ENCODE measurements around the gene MTA1. TPM values are rescaled to one million over a fixed set of nuclear protein-coding genes. Genes with fewer than 3 reads are reported as not detected.
A peak's percentile ranks its signal among the peaks of the same experiment; 100 is the strongest.

The MTA1 gene
- polyA plus RNA-seq, 1 of the 3 experiments (the other 2 are of a cell fraction): 96.3 TPM

GRCh38 chr14:105465209-105466031 is 45.8 kb downstream of the MTA1 start (continued):
- TF ChIP-seq REST (IDR thresholded peaks at IDR 0.05; ENCODE audit: low read depth, low read length) (no peak), RFX5 (IDR thresholded peaks at IDR 0.05; ENCODE audit: low read length) (no peak), MEF2A (IDR thresholded peaks at IDR 0.05; ENCODE audit: borderline replicate concordance, low read depth) (no peak), SMC3 (IDR thresholded peaks at IDR 0.05; ENCODE audit: low read depth, low read length) (no peak), ELF1 (IDR thresholded peaks at IDR 0.05) (no peak), JUND (IDR thresholded peaks at IDR 0.05) (no peak), CHD2 (IDR thresholded peaks at IDR 0.05; ENCODE audit: low read length, partially characterized antibody) (no peak), MXI1 (IDR thresholded peaks at IDR 0.05; ENCODE audit: low read depth, low read length) (no peak), SIN3A (IDR thresholded peaks at IDR 0.05; ENCODE audit: borderline replicate concordance, low read depth, low read length) (no peak), FOSL2 (IDR thresholded peaks at IDR 0.05; ENCODE audit: borderline replicate concordance, low read depth) (no peak), RXRA (IDR thresholded peaks at IDR 0.05; ENCODE audit: borderline replicate concordance, low read depth) (no peak)

GRCh38 chr14:105466531-105467248 is 47.1 kb downstream of the MTA1 start:
- ChIA-PET CTCF (interaction anchor here (0.6 to 8.1 kb wide), 5 partner anchors 17 to 71 kb away, joined by 3 to 137 read pairs (median 4); partner anchors contain the start of genes CRIP1 and TEDC1), POLR2A (no interaction called here)
- H3F3A ChIP-seq (replicated peaks; ENCODE audit: insufficient read depth): no peaks in the 10 kb centered on the region
- H3K9ac ChIP-seq: no peak overlapping the region
- H3K4me2 ChIP-seq: no peak overlapping the region
- no peaks in the 10 kb centered on the region for H3K9me2 ChIP-seq
- H3K4me1 ChIP-seq (ENCODE audit: control insufficient read depth in 1 of 2, insufficient read depth in 2 of 2, low read depth in 1 of 2, low read length in 1 of 2): peaks cover 0 to 49% of the 10 kb centered on the region in 2 experiments; a peak in 1 of 4 replicates
- H3K36me3 ChIP-seq (replicated peaks in 1 of 2; ENCODE audit: control insufficient read depth in 1 of 2, insufficient read depth in 2 of 2, low read length in 1 of 2): peaks cover 4 to 66% of the 10 kb centered on the region in 2 experiments
- no peak overlapping the region for H2AFZ ChIP-seq (ENCODE audit: low read depth)
- H3K79me2 ChIP-seq (ENCODE audit: insufficient read depth): no peaks in the 10 kb centered on the region
- H3K9me3 ChIP-seq: no peaks in the 10 kb centered on the region
- no peak overlapping the region for H3K4me3 ChIP-seq (ENCODE audit: low read depth in 2 of 2, low read length in 1 of 2)
- H3K27me3 ChIP-seq (ENCODE audit: insufficient read depth): no peaks in the 10 kb centered on the region
- peak overlapping the region in 1 of 2 experiments; percentile 30; a peak in 1 of 4 replicates for H3K27ac ChIP-seq (ENCODE audit: low read depth in 2 of 2, low read length in 1 of 2)
- H4K20me1 ChIP-seq (ENCODE audit: insufficient read depth): no peaks in the 10 kb centered on the region
- DNase-seq: no peak
- WGBS (ENCODE audit: low lambda C conversion rate): 95% methylated on average over 30 of the region's 53 CpGs
- TF ChIP-seq FOXJ3 (CRISPR knock-in tag; IDR thresholded peaks at IDR 0.05) (no peak), GATA2 (CRISPR knock-in tag; IDR thresholded peaks at IDR 0.05) (no peak), MEF2A (IDR thresholded peaks at IDR 0.05; ENCODE audit: borderline replicate concordance, low read depth) (no peak), EP300 (IDR thresholded peaks at IDR 0.05; ENCODE audit: borderline replicate concordance in 1 of 2, low read depth in 1 of 2, low read length in 1 of 2) (no peak), SIN3A (IDR thresholded peaks at IDR 0.05; ENCODE audit: borderline replicate concordance, low read depth, low read length) (no peak), USF1 (IDR thresholded peaks at IDR 0.05; ENCODE audit: borderline replicate concordance, low read depth) (no peak), FOSL2 (IDR thresholded peaks at IDR 0.05; ENCODE audit: borderline replicate concordance, low read depth) (no peak), TCF12 (IDR thresholded peaks at IDR 0.05) (no peak), PBX3 (IDR thresholded peaks at IDR 0.05) (no peak), FOXM1 (IDR thresholded peaks at IDR 0.05; ENCODE audit: low read depth) (no peak), POLR2AphosphoS5 (IDR thresholded peaks at IDR 0.05; ENCODE audit: low read depth, low read length) (no peak), RFX5 (IDR thresholded peaks at IDR 0.05; ENCODE audit: low read length) (no peak), ELF1 (IDR thresholded peaks at IDR 0.05) (no peak), RAD21 (IDR thresholded peaks at IDR 0.05; ENCODE audit: low read length) (no peak), GABPA (IDR thresholded peaks at IDR 0.05; ENCODE audit: low read depth) (no peak), ZBTB33 (IDR thresholded peaks at IDR 0.05; ENCODE audit: borderline replicate concordance, low read depth) (no peak), SMC3 (IDR thresholded peaks at IDR 0.05; ENCODE audit: low read depth, low read length) (no peak), YY1 (IDR thresholded peaks at IDR 0.05; ENCODE audit: low read depth) (no peak)
